Ishikawa (cell line): Measurements from ENCODE around the gene ZFR.

Experiments used
- CEBPB ChIP-seq: IDR thresholded peaks from 2 replicates; pipeline ENCODE4 v1.6.1; 2012
- CREB1 ChIP-seq: IDR thresholded peaks from 2 replicates; pipeline ENCODE4 v1.6.1; 2012; ENCODE audit warnings: low read depth
- EGR1 ChIP-seq: IDR thresholded peaks from 2 replicates; pipeline ENCODE4 v1.6.1; 2012
- EP300 ChIP-seq: IDR thresholded peaks from 2 replicates; pipeline ENCODE4 v1.6.1; 2012; ENCODE audit warnings: borderline replicate concordance
- FOXM1 ChIP-seq: IDR thresholded peaks from 2 replicates; pipeline ENCODE4 v1.6.1; 2012; ENCODE audit warnings: low read depth, borderline replicate concordance
- NFIC ChIP-seq: IDR thresholded peaks from 2 replicates; pipeline ENCODE4 v1.6.1; 2012
- RAD21 ChIP-seq: IDR thresholded peaks from 2 replicates; pipeline ENCODE4 v1.6.1; 2012; ENCODE audit warnings: low read depth
- TAF1 ChIP-seq: IDR thresholded peaks from 2 replicates; pipeline ENCODE4 v1.6.1; 2012; ENCODE audit warnings: low read depth, mild to moderate bottlenecking
- TCF12 ChIP-seq: IDR thresholded peaks from 2 replicates; pipeline ENCODE4 v1.6.1; 2012; ENCODE audit warnings: low read depth
- TEAD4 ChIP-seq: IDR thresholded peaks from 2 replicates; pipeline ENCODE4 v1.6.1; 2012
- YY1 ChIP-seq: IDR thresholded peaks from 2 replicates; pipeline ENCODE4 v1.6.1; 2012; ENCODE audit warnings: low read depth
- ZBTB7A ChIP-seq: IDR thresholded peaks from 2 replicates; pipeline ENCODE4 v1.6.1; 2012; ENCODE audit warnings: low read depth
- TF ChIP-seq, protein P1 (sequence below): IDR thresholded peaks from 2 replicates; pipeline ENCODE4 v1.6.1; 2012; ENCODE audit warnings: low read depth, mild to moderate bottlenecking
- TF ChIP-seq, protein P2 (sequence below): IDR thresholded peaks from 2 replicates; pipeline ENCODE4 v1.6.1; 2012
- TF ChIP-seq, protein P3 (sequence below): IDR thresholded peaks from 2 replicates; pipeline ENCODE4 v1.6.1; 2012

ZFR gene

DNA sequence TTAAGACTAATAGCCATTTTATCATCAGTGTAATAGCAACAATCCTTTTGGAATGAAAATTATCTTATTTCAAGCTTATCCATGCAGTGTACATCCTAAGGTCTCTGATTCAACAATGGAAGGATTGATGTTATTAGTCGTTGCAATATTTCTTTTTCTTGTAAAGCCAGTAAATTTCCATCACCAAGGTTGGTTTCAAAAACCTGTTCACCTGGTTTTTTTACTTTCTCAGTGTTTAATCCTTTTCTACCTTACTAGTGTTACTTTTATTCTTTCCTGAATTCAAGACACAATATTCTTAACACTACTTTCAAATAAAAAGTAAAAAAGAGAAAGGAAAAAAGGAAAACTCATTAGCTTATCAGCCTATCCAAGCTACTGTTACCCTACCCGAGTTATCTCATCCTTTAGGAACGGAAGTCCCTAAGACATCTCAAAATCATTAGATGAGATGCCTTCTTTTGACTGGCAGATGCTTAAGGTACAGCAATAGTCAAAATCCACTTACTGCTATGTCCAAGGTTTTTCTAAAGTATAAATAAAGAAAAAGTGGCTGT lies 5.4 kb downstream of the ZFR start:
- no peak for TF ChIP-seq FOXM1
- TF ChIP-seq YY1 = no peak
- no peak for TF ChIP-seq RAD21
- TF ChIP-seq TEAD4 = no peak
- TF ChIP-seq CREB1 = no peak
- TF ChIP-seq, protein P1, sequence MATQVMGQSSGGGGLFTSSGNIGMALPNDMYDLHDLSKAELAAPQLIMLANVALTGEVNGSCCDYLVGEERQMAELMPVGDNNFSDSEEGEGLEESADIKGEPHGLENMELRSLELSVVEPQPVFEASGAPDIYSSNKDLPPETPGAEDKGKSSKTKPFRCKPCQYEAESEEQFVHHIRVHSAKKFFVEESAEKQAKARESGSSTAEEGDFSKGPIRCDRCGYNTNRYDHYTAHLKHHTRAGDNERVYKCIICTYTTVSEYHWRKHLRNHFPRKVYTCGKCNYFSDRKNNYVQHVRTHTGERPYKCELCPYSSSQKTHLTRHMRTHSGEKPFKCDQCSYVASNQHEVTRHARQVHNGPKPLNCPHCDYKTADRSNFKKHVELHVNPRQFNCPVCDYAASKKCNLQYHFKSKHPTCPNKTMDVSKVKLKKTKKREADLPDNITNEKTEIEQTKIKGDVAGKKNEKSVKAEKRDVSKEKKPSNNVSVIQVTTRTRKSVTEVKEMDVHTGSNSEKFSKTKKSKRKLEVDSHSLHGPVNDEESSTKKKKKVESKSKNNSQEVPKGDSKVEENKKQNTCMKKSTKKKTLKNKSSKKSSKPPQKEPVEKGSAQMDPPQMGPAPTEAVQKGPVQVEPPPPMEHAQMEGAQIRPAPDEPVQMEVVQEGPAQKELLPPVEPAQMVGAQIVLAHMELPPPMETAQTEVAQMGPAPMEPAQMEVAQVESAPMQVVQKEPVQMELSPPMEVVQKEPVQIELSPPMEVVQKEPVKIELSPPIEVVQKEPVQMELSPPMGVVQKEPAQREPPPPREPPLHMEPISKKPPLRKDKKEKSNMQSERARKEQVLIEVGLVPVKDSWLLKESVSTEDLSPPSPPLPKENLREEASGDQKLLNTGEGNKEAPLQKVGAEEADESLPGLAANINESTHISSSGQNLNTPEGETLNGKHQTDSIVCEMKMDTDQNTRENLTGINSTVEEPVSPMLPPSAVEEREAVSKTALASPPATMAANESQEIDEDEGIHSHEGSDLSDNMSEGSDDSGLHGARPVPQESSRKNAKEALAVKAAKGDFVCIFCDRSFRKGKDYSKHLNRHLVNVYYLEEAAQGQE = no peak
- TF ChIP-seq TCF12 = no peak
- no peak for TF ChIP-seq EGR1
- no peak for TF ChIP-seq CEBPB
- no peak for TF ChIP-seq NFIC
- no peak for TF ChIP-seq ZBTB7A
- no peak for TF ChIP-seq TAF1
- TF ChIP-seq EP300 = no peak
- TF ChIP-seq, protein P2, sequence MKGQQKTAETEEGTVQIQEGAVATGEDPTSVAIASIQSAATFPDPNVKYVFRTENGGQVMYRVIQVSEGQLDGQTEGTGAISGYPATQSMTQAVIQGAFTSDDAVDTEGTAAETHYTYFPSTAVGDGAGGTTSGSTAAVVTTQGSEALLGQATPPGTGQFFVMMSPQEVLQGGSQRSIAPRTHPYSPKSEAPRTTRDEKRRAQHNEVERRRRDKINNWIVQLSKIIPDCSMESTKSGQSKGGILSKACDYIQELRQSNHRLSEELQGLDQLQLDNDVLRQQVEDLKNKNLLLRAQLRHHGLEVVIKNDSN = no peak

DNA sequence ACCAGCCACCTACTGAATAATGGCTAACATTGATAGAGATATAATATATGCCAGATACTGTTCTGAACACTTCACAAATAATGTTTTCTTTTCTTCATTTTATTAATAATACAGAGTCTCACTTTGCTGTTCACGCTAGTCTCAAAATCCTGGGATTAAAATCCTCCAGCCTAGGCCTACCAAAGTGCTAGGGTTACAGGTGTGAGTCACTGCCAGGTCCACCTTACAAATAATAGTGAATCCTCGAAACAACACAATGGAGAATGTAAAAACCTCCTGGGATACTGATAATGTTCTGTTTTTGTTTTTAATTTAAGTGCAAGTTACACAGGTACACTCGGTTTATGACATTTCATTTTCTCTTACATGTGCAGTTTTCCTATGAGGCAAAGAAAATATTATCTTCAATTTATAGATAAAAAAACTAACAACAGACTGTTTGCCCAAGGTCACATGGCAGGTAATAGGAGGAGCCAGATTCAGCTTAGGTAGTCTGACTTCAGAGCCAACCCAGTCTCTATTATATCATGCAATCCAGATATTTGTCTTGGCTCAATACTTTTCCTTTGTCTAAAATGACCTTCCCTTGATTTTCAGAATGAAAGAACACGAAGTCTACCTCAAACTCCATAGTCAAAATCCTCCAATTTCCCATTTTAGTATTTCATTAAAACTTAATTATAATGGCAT lies 7.8 kb downstream of the ZFR start:
- no peak for TF ChIP-seq EGR1
- no peak for TF ChIP-seq EP300
- TF ChIP-seq ZBTB7A = no peak
- TF ChIP-seq, protein P2 = peak; percentile 44; the same call in 1 of the 2 replicates

DNA sequence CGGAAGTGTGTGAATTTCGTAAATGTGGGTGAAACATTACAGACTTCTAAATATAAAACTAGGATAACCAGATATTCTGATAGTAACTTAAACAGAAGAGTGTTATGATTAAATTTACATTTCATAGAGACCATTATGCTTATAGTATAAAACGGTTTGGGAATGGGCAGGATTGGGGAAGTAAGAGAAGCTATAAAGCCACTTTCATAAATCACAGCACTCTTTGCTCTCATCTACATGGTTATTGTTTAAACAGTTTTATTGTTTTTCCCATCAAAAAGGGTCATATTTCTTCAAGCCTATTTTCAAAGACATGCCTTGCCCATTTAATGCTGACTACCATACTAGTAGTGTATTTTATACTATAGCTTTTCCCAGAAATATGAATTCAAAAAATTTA lies 9.2 kb downstream of the ZFR start:
- no peak for TF ChIP-seq TAF1
- TF ChIP-seq FOXM1 = no peak
- TF ChIP-seq CREB1 = no peak
- no peak for TF ChIP-seq CEBPB
- no peak for TF ChIP-seq ZBTB7A
- TF ChIP-seq, protein P2 = no peak
- TF ChIP-seq, protein P1 = no peak
- no peak for TF ChIP-seq TEAD4
- no peak for TF ChIP-seq EP300
- no peak for TF ChIP-seq RAD21
- TF ChIP-seq TCF12 = no peak
- no peak for TF ChIP-seq EGR1
- no peak for TF ChIP-seq YY1

DNA sequence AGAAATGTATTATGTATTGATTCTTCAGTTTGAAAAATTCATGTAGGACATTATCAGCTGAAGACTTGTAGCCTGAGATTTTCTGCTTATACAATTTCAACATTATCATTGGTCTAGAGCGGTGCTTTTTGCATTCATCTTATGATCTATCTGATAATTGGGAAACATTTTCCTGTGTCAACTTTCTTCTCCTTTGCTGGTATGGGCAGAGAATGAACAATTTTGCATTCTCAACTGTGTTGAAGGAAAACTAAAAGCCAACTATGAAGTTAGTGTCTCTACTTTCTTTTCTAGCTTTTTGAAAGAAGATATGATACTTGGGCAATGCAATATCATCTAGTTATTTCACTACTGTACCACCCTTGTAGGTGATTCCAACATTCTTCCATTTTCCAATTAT lies 10.3 kb downstream of the ZFR start:
- TF ChIP-seq, protein P1 = no peak
- TF ChIP-seq TCF12 (no peak), TAF1 (no peak), RAD21 (no peak), FOXM1 (no peak)
- TF ChIP-seq, protein P2 = no peak
- TF ChIP-seq, protein P3, sequence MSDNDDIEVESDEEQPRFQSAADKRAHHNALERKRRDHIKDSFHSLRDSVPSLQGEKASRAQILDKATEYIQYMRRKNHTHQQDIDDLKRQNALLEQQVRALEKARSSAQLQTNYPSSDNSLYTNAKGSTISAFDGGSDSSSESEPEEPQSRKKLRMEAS = no peak
